T-cell (primary cell): Measurements from ENCODE around the gene SPACA7. TPM values are rescaled to one million over a fixed set of nuclear protein-coding genes. Genes with fewer than 3 reads are reported as not detected.

Experiments
- ATAC-seq, 4 experiments: fragments of 200-7000 bp in 3 of 4; fragments of 150-1000 bp in 1 of 4; cut with Tn5 transposase; replicated peaks in 1 of 4; 1 replicate in 3 of 4; 2 replicates in 1 of 4; pipeline ENCODE4 v1.10.0; 2021; ENCODE audit warnings: moderate library complexity in 3 of 4, mild to moderate bottlenecking in 2 of 4, moderate number of reproducible peaks in 1 of 4
- CTCF ChIA-PET, 2 donors: fragments of 300-600 bp; sonication (Branson Sonifier 250); formaldehyde crosslinking; loops; one replicate each; lab custom pipeline; 2022; ENCODE audit warnings: antibody characterized with exemption in 2 of 2; lab: Charles Lee
- POLR2A ChIA-PET, 2 donors: fragments of 300-600 bp; sonication (Branson Sonifier 250); formaldehyde crosslinking; loops; one replicate each; lab custom pipeline; 2022; ENCODE audit warnings: antibody characterized with exemption in 2 of 2; lab: Charles Lee
- DNase-seq, 35 experiments: peaks; one replicate each; pipeline versions ENCODE4 v3.0.0 to v3.0.0-alpha.2; 2013 to 2023
- H3K27ac ChIP-seq: one replicate; pipeline ENCODE4 v1.5.1; 2013; ENCODE audit warnings: low read length
- H3K27me3 ChIP-seq, 2 experiments: replicated peaks in 1 of 2; 1 replicate in 1 of 2; 2 replicates in 1 of 2; pipeline versions ENCODE4 v1.6.1 to v1.7.0; 2013; ENCODE audit warnings: low read length in 1 of 2, mixed read lengths in 1 of 2; ENCODE audit not compliant: control insufficient read depth in 2 of 2, insufficient read depth in 2 of 2; ENCODE audit errors: extremely low read depth in 1 of 2
- H3K36me3 ChIP-seq, 2 donors: 1 replicate in 1 of 2; 2 replicates in 1 of 2; pipeline versions ENCODE4 v1.6.1 to v1.7.0; 2013; ENCODE audit warnings: low read length in 1 of 2; ENCODE audit not compliant: control insufficient read depth in 2 of 2, insufficient read depth in 1 of 2; ENCODE audit errors: extremely low read depth in 1 of 2
- H3K4me1 ChIP-seq, 2 experiments: 1 replicate in 1 of 2; 2 replicates in 1 of 2; pipeline versions ENCODE4 v1.6.1 to v1.7.0; 2013; ENCODE audit warnings: low read length in 2 of 2, mixed read lengths in 1 of 2; ENCODE audit not compliant: insufficient read depth in 2 of 2, control insufficient read depth in 1 of 2; ENCODE audit errors: extremely low read depth in 1 of 2
- H3K4me3 ChIP-seq, 2 donors: 1 replicate in 1 of 2; 2 replicates in 1 of 2; pipeline versions ENCODE4 v1.5.1 to v1.7.0; 2013; ENCODE audit warnings: mild to moderate bottlenecking in 2 of 2, low read length in 1 of 2, moderate library complexity in 1 of 2; ENCODE audit not compliant: control insufficient read depth in 1 of 2; ENCODE audit errors: extremely low read depth in 1 of 2
- H3K9me3 ChIP-seq: 2 replicates; pipeline ENCODE4 v1.7.0; 2013
- H3K27ac Mint-ChIP-seq, 2 donors: one replicate each; pipeline ENCODE4 v1.8.0; 2020 to 2021; ENCODE audit warnings: mild to moderate bottlenecking in 2 of 2, mixed read lengths in 2 of 2
- H3K27me3 Mint-ChIP-seq, 2 donors: one replicate each; pipeline ENCODE4 v1.8.0; 2021 to 2022; ENCODE audit warnings: mixed read lengths in 2 of 2
- H3K36me3 Mint-ChIP-seq: one replicate; pipeline ENCODE4 v1.8.0; 2021; ENCODE audit warnings: mixed read lengths
- H3K4me1 Mint-ChIP-seq, 3 donors: one replicate each; pipeline ENCODE4 v1.8.0; 2020 to 2022; ENCODE audit warnings: mixed read lengths in 3 of 3, mild to moderate bottlenecking in 1 of 3
- H3K4me3 Mint-ChIP-seq, 3 donors: one replicate each; pipeline ENCODE4 v1.8.0; 2020 to 2022; ENCODE audit warnings: mild to moderate bottlenecking in 3 of 3, mixed read lengths in 3 of 3, moderate library complexity in 3 of 3
- H3K9me3 Mint-ChIP-seq, 3 donors: one replicate each; pipeline ENCODE4 v1.8.0; 2020 to 2022; ENCODE audit warnings: mixed read lengths in 3 of 3
- WGBS: methylation state at CpG from one replicate; pipeline ENCODE4 v1.1.5; 2013; ENCODE audit warnings: missing lambda C conversion rate; ENCODE audit not compliant: insufficient coverage; 5-methylcytosine and 5-hydroxymethylcytosine counted together
- total RNA-seq, 35 experiments: library from RNA in 6 of 35; stranded (reverse) in 6 of 35; fragments of 120-200 nt in 1 of 35; gene quantifications; one replicate each; pipeline versions ENCODE4 v1.2.1 to v1.2.4 and lab custom pipeline; 2013 to 2026

SPACA7 gene
- total RNA-seq, 5 donors from 2014 or later (not counting 1 experiment from before 2014, with no cell fraction given): not detected

- H3K4me1 Mint-ChIP-seq: peaks cover 0 to 2% (median 0%) of the 10 kb centered on the region in 3 donors
- no peak for DNase-seq
- no peak overlapping the region for H3K27ac ChIP-seq
- ChIA-PET CTCF (no interaction called here), POLR2A (no interaction called here)
- H3K4me3 Mint-ChIP-seq: no peak overlapping the region
- H3K27me3 ChIP-seq: peaks cover 0 to 20% of the 10 kb centered on the region in 2 experiments
- H3K36me3 ChIP-seq: no peaks in the 10 kb centered on the region
- H3K9me3 ChIP-seq: no peaks in the 10 kb centered on the region
- H3K36me3 Mint-ChIP-seq: peaks cover 4% of the 10 kb centered on the region
- no peak overlapping the region for H3K27ac Mint-ChIP-seq
- H3K4me3 ChIP-seq: no peak overlapping the region
- ATAC-seq: no peak
- WGBS: 89% methylated on average over 8 of the region's 14 CpGs
- H3K9me3 Mint-ChIP-seq: peaks cover 0 to 14% (median 9%) of the 10 kb centered on the region in 3 donors
- peaks cover 7 to 12% of the 10 kb centered on the region in 2 donors for H3K27me3 Mint-ChIP-seq
- H3K4me1 ChIP-seq: no peaks in the 10 kb centered on the region
Measured at GRCh38 chr13:112464720-112465119, 88.6 kb downstream of the SPACA7 start.

- Mint-ChIP-seq H3K27ac (no peak overlapping the region), H3K4me1 (peaks cover 0 to 2% (median 0%) of the 10 kb centered on the region in 3 donors), H3K9me3 (peaks cover 0 to 9% (median 8%) of the 10 kb centered on the region in 3 donors), H3K27me3 (peaks cover 7 to 9% of the 10 kb centered on the region in 2 donors), H3K36me3 (peaks cover 4% of the 10 kb centered on the region), H3K4me3 (no peak overlapping the region)
- H3K9me3 ChIP-seq: no peaks in the 10 kb centered on the region
- H3K27ac ChIP-seq: no peak overlapping the region
- WGBS: 89% methylated on average over 32 of the region's 35 CpGs
- H3K27me3 ChIP-seq: peaks cover 0 to 20% of the 10 kb centered on the region in 2 experiments
- no peaks in the 10 kb centered on the region for H3K4me1 ChIP-seq
- POLR2A ChIA-PET: no interaction called here
- CTCF ChIA-PET: no interaction called here
- no peaks in the 10 kb centered on the region for H3K36me3 ChIP-seq
- no peak for ATAC-seq
- no peak for DNase-seq
- H3K4me3 ChIP-seq: no peak overlapping the region
Measured at GRCh38 chr13:112465251-112466131, 89.3 kb downstream of the SPACA7 start.

DNA sequence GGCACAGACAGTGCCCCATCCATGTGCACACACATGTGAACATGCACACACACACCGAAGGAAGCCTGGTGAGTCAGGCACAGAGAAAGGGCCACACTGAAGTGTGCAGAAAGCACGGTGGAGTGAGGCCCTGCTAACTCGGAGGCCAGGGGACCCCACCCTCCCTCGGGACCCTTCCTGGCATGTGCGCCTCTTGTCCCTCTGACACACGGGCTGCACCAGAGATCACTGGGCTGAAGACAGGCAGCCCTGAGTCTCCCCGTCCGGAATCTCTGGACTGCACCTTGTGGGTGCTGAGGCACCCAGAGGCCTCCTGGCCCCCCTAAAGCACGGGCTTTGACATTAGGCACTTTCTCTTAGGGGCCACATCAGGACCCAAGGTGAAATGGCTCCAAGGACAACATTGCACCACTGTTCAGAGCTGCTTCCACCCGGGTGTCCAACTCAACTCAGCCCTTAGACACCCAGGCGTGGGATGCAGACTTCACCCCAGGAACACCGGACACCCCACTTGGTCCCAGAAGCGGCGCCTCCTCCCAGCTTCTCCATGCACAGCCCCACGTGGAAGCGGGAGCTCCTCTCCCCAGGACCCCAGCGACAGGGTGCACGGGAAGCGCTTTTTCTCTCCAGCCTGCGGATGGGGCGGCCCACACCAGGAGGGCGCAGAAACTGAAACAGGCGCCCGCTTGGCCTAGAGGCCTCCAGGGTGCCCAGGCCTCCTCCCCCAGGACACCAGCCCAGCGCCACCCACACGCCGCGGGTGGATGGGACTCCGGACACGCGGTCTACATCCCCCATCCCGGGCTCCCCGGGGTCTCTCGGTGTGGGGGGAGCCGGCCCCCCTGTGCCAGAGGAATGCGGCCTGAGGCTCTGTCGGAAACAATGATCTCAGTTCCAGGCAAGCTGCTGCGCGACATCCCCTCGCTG is 90.2 kb downstream of the SPACA7 start:
- peaks cover 0 to 15% of the 10 kb centered on the region in 2 experiments for H3K27me3 ChIP-seq
- ATAC-seq: no peak
- CTCF ChIA-PET: no interaction called here
- H3K36me3 ChIP-seq: no peaks in the 10 kb centered on the region
- Mint-ChIP-seq H3K9me3 (peaks cover 0 to 9% (median 8%) of the 10 kb centered on the region in 3 donors), H3K4me3 (no peak overlapping the region), H3K27ac (no peak overlapping the region), H3K36me3 (peaks cover 4% of the 10 kb centered on the region), H3K4me1 (no peaks in the 10 kb centered on the region), H3K27me3 (peaks cover 7 to 9% of the 10 kb centered on the region in 2 donors)
- no peaks in the 10 kb centered on the region for H3K4me1 ChIP-seq
- no peak overlapping the region for H3K4me3 ChIP-seq
- H3K9me3 ChIP-seq: no peaks in the 10 kb centered on the region
- WGBS: 95% methylated on average over 30 of the region's 40 CpGs
- no peak overlapping the region for H3K27ac ChIP-seq
- DNase-seq: no peak
- POLR2A ChIA-PET: no interaction called here

- peaks cover 0 to 8% of the 10 kb centered on the region in 2 experiments for H3K27me3 ChIP-seq
- Mint-ChIP-seq H3K27me3 (peaks cover 3 to 5% of the 10 kb centered on the region in 2 donors), H3K4me1 (no peaks in the 10 kb centered on the region), H3K36me3 (peaks cover 8% of the 10 kb centered on the region), H3K9me3 (peaks cover 0 to 10% (median 7%) of the 10 kb centered on the region in 3 donors), H3K27ac (no peak overlapping the region), H3K4me3 (no peak overlapping the region)
- H3K4me3 ChIP-seq: no peak overlapping the region
- H3K27ac ChIP-seq: no peak overlapping the region
- H3K9me3 ChIP-seq: no peaks in the 10 kb centered on the region
- 89% methylated on average over 13 of the region's 19 CpGs for WGBS
- CTCF ChIA-PET: no interaction called here
- DNase-seq: no peak
- POLR2A ChIA-PET: no interaction called here
- H3K36me3 ChIP-seq: no peaks in the 10 kb centered on the region
- no peak for ATAC-seq
- H3K4me1 ChIP-seq: no peaks in the 10 kb centered on the region
Measured at GRCh38 chr13:112467236-112467635, 91.1 kb downstream of the SPACA7 start.

- H3K4me1 ChIP-seq: no peaks in the 10 kb centered on the region
- H3K27me3 ChIP-seq: peaks cover 0 to 8% of the 10 kb centered on the region in 2 experiments
- no peaks in the 10 kb centered on the region for H3K4me1 Mint-ChIP-seq
- no peaks in the 10 kb centered on the region for H3K9me3 ChIP-seq
- peaks cover 0 to 1% of the 10 kb centered on the region in 2 donors for H3K27me3 Mint-ChIP-seq
- H3K9me3 Mint-ChIP-seq: peaks cover 2 to 7% (median 4%) of the 10 kb centered on the region in 3 donors
- ATAC-seq (no peak), DNase-seq (no peak)
- no peak overlapping the region for H3K27ac Mint-ChIP-seq
- no peak overlapping the region for H3K27ac ChIP-seq
- no peaks in the 10 kb centered on the region for H3K36me3 ChIP-seq
- 90% methylated on average over 2 of the region's 10 CpGs for WGBS
- no peak overlapping the region for H3K4me3 Mint-ChIP-seq
- CTCF ChIA-PET: no interaction called here
- POLR2A ChIA-PET: no interaction called here
- no peak overlapping the region for H3K4me3 ChIP-seq
- H3K36me3 Mint-ChIP-seq: peaks cover 11% of the 10 kb centered on the region
Measured at GRCh38 chr13:112468069-112468468, 91.9 kb downstream of the SPACA7 start.

DNA sequence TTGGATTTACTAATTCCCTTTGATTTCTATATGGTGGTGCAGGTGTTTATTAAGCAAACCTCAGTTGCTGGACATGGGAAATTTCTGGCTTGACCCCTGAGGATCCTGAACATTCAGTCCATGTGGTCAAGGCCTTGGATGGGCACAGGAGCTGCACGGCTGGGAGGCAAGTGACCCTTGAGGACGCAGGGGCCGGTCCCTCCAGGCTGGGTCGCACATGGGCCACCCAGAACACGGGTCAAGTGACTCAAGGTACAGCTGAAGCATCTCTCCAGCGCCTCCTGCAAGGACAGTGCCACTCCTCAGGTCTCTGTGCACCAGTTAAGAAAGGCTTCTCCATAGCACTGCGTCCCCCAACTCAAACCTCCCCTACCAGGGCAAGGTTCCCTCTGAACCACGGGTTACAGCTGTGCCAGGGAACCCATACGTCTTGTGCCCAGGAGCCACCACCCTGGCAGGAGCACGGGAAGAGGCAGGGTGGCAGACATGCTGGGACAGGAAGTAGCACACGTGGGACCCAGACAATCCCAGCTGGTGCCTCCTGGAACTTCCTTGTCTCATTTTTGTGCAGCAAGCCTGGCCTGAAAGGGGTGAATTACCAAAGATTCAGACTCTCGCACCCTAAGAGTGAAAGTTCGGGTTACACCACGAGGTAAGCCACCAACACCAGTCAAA is 93.1 kb downstream of the SPACA7 start:
- Histone ChIP-seq H3K36me3 (no peaks in the 10 kb centered on the region), H3K27me3 (peaks cover 0 to 6% of the 10 kb centered on the region in 2 experiments), H3K4me3 (no peak overlapping the region), H3K4me1 (no peaks in the 10 kb centered on the region), H3K27ac (no peak overlapping the region), H3K9me3 (no peaks in the 10 kb centered on the region)
- Mint-ChIP-seq H3K36me3 (peaks cover 11% of the 10 kb centered on the region), H3K4me1 (no peaks in the 10 kb centered on the region), H3K9me3 (peaks cover 2 to 7% (median 4%) of the 10 kb centered on the region in 3 donors), H3K4me3 (no peak overlapping the region), H3K27me3 (no peaks in the 10 kb centered on the region), H3K27ac (no peak overlapping the region)
- DNase-seq: no peak
- CTCF ChIA-PET: no interaction called here
- POLR2A ChIA-PET: no interaction called here
- no peak for ATAC-seq
- WGBS: 73% methylated on average over 9 of the region's 14 CpGs
